AG04450 (cell line): ENCODE data around the gene SLC22A23. TPM values are rescaled to one million over a fixed set of nuclear protein-coding genes. Genes with fewer than 3 reads are reported as not detected.

Experiments used
- CTCF ChIA-PET: fragments of 300-600, 350-600 bp; formaldehyde crosslinking; extraction: SDS; loops from one replicate; lab custom pipeline; 2022; ENCODE audit warnings: antibody characterized with exemption, inconsistent platforms; lab: Charles Lee
- POLR2A ChIA-PET: fragments of 350-600 bp; formaldehyde crosslinking; extraction: SDS; loops from one replicate; lab custom pipeline; 2021; ENCODE audit warnings: antibody characterized with exemption, inconsistent platforms; lab: Yijun Ruan, JAX
- DNase-seq: peaks from one replicate; pipeline ENCODE4 v3.0.0-alpha.2; 2011; ENCODE audit warnings: low read depth, low spot score
- H3K27ac ChIP-seq: one replicate; pipeline ENCODE4 v1.5.1; 2012; ENCODE audit warnings: low read depth, low read length, control low read depth
- H3K27me3 ChIP-seq: one replicate; pipeline ENCODE4 v1.6.0; 2012; ENCODE audit warnings: low read length; ENCODE audit not compliant: control insufficient read depth, insufficient read depth
- H3K4me3 ChIP-seq: 2 replicates; pipeline ENCODE4 v1.5.1; 2011; ENCODE audit warnings: mild to moderate bottlenecking, low read depth, low read length, control low read depth
- H3K9me3 ChIP-seq: 2 replicates; pipeline ENCODE4 v1.5.1; 2012; ENCODE audit warnings: low read length; ENCODE audit not compliant: control insufficient read depth, insufficient read depth
- polyA plus RNA-seq: library from polyadenylated mRNA; depleted of rRNA; stranded (reverse); fragments of >200 nt; gene quantifications from 2 replicates; pipeline ENCODE4 v1.2.3, GENCODE V29; 2011
- TF ChIP-seq, protein P1 (sequence below): IDR thresholded peaks from 2 replicates; pipeline ENCODE4 v1.5.1; 2011; ENCODE audit warnings: low read depth, low read length, control low read depth, inconsistent platforms

SLC22A23 gene
- polyA plus RNA-seq, 1 experiment: not detected

DNA sequence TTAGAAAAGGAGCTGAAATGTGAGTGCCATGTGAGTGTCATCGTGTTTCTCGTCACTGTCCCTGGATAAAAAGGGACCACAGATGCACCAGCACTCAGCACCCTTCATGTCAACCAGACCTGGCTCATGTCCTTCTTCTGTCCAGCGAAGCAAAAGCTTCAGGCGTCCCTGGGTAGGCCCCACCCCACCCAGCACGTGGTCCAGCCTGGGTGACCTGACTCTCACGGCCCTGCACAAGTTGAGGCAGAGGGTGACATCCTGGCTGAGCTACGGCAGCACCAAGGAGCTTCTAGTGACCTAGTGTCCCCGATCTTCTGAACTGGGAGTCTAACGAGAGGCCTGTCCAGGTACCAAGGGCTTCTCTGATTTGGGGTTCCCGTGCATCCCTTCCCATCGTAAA lies 160.3 kb downstream of the SLC22A23 start:
- Histone ChIP-seq H3K27me3 (peaks cover 31% of the 10 kb centered on the region), H3K4me3 (no peak overlapping the region), H3K27ac (no peak overlapping the region), H3K9me3 (peaks cover 2% of the 10 kb centered on the region; the same call in 1 of the 2 replicates)
- CTCF ChIA-PET: interaction anchor here (0.6 kb wide), 2 partner anchors 228 to 437 kb away, joined by 3 read pairs; partner anchors contain the start of gene RIPK1
- TF ChIP-seq, protein P1, sequence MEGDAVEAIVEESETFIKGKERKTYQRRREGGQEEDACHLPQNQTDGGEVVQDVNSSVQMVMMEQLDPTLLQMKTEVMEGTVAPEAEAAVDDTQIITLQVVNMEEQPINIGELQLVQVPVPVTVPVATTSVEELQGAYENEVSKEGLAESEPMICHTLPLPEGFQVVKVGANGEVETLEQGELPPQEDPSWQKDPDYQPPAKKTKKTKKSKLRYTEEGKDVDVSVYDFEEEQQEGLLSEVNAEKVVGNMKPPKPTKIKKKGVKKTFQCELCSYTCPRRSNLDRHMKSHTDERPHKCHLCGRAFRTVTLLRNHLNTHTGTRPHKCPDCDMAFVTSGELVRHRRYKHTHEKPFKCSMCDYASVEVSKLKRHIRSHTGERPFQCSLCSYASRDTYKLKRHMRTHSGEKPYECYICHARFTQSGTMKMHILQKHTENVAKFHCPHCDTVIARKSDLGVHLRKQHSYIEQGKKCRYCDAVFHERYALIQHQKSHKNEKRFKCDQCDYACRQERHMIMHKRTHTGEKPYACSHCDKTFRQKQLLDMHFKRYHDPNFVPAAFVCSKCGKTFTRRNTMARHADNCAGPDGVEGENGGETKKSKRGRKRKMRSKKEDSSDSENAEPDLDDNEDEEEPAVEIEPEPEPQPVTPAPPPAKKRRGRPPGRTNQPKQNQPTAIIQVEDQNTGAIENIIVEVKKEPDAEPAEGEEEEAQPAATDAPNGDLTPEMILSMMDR: no peak
- DNase-seq: no peak
- POLR2A ChIA-PET: no interaction called here

DNA sequence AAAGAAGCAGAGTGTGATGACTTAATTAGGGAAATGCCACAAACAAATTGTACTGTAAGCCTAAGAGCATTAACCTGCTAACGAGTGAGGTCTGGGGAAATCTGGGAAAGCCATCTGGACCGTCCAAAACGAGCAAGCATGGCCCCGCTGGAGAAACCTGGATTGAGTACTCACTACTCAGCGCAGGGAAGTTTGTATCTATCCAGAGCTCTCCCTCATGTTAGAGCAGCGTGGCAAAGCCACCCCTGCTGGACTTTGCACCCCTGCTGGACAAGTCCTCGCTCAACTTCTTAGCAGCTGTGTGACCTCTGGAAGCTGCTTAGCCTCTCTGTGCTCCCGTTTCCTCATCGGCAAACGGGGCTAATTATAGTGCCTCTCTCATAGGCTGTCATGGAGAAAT lies 160.8 kb downstream of the SLC22A23 start:
- TF ChIP-seq, protein P1: no peak
- POLR2A ChIA-PET: no interaction called here
- no peak for DNase-seq
- Histone ChIP-seq H3K27ac (no peak overlapping the region), H3K4me3 (no peak overlapping the region), H3K27me3 (peaks cover 29% of the 10 kb centered on the region), H3K9me3 (no peaks in the 10 kb centered on the region; the same call in 1 of the 2 replicates)
- CTCF ChIA-PET: interaction anchor here (0.6 kb wide), 1 partner anchor 437 kb away, joined by 3 read pairs; no protein-coding TSS in a partner anchor

DNA sequence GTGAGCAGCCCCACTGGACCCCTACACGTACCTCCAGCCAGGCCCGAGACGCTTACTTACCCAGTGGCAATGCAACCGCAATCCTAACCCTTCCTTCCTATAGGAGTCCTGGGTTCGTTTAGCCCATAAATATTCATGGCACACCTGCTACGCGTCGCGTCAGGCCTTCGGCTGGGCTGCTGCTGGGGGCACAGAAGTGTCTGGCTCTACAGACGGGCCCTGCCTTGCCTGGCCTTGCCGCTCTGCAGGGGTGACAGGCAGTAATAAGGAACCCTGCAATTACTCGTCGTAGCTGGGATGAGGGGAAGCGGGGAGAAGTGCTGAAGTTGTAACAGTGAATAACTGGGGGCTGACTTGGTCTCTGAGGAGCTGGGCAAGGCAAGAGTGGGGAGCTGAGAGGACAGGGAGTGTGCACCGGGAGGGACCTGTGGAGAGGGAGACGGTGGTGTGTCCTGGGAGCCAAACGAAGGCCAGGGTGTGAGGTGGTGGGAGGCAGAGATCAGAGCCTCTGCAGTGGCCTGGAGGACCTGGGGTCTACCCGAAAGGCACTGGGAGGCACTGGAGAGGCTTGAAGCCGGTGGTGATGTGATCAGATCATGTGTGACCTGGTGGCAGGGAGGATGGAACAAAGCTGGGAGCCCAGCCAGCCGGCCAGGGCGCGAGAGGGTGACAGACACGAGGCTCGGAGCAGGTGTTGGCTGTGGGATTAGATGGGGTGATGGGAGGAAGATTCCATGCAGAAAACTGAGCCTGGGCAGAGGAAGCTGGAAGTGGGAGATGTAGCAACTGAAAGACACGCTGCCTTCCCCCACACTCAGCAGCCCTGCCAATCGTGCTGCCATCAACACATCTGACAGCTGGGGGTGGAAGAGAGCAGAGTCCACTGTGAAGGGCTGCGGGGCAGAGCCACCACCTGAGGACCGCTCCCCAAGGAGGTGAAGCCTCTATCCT lies 161.7 kb downstream of the SLC22A23 start:
- no peak overlapping the region for H3K27ac ChIP-seq
- ChIA-PET POLR2A (interaction anchor here (0.6 kb wide), 1 partner anchor 177 kb away, joined by 3 read pairs; no protein-coding TSS in a partner anchor), CTCF (no interaction called here)
- H3K27me3 ChIP-seq: peaks cover 29% of the 10 kb centered on the region
- H3K4me3 ChIP-seq: no peak overlapping the region
- TF ChIP-seq, protein P1: no peak
- H3K9me3 ChIP-seq: no peaks in the 10 kb centered on the region; the same call in 1 of the 2 replicates
- no peak for DNase-seq

DNA sequence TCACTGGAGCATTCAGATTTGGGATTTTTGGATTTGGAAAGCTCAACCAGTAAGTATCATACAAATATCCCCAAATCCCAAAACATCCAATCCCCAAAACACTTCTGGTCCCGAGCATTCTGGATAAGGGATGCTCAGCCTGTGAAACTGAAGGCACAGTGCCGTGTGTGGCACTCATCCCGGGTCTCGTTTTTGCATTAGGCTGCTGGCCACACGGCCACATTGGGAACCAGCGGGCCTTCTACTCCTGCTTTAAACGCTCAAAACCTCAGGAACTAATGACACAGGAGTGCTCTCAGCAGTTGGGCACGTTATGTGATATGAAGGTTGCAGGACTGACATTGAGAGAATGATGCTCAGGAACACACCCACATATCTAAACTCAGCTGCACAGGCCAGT lies 162.5 kb downstream of the SLC22A23 start:
- ChIA-PET POLR2A (no interaction called here), CTCF (no interaction called here)
- H3K27me3 ChIP-seq: peaks cover 29% of the 10 kb centered on the region
- no peaks in the 10 kb centered on the region; the same call in 1 of the 2 replicates for H3K9me3 ChIP-seq
- TF ChIP-seq, protein P1: no peak
- no peak overlapping the region for H3K27ac ChIP-seq
- no peak overlapping the region for H3K4me3 ChIP-seq
- no peak for DNase-seq
